ENCODE data around the gene MPP7. TPM values are rescaled to one million over a fixed set of nuclear protein-coding genes. Genes with fewer than 3 reads are reported as not detected.

Gene MPP7
- total RNA-seq, 1 experiment from 2014 or later: 79.4 TPM

GRCh38 chr10:28315140-28315539, 12.3 kb upstream of the MPP7 start:
- TF ChIP-seq CTCF (IDR thresholded peaks at IDR 0.05; ENCODE audit: insufficient read depth in 1 of 2, low read depth in 1 of 2, low read length in 1 of 2, severe bottlenecking in 1 of 2, unreplicated experiment in 1 of 2): no peak
- CTCF ChIA-PET: interaction anchor here (1.1 to 1.6 kb wide), 2 partner anchors 12 kb away, joined by 5 to 8 read pairs; partner anchors contain the start of gene MPP7
- no peaks in the 10 kb centered on the region for H3K9me3 ChIP-seq
- no peak overlapping the region for H3K4me3 ChIP-seq (ENCODE audit: low read depth, low read length)
- BruUV-seq (replicated peaks): no TSS peak
- no peaks in the 10 kb centered on the region for H3K4me1 Mint-ChIP-seq (ENCODE audit: low read depth, unreplicated experiment)
- H3K27me3 Mint-ChIP-seq (ENCODE audit: insufficient read depth, unreplicated experiment): no peaks in the 10 kb centered on the region
- H3K36me3 Mint-ChIP-seq (ENCODE audit: insufficient read depth, unreplicated experiment): no peaks in the 10 kb centered on the region
- POLR2A ChIA-PET: no interaction called here
- peaks cover 10% of the 10 kb centered on the region for H3K9me3 Mint-ChIP-seq (ENCODE audit: unreplicated experiment)
- H3K27me3 ChIP-seq (replicated peaks; ENCODE audit: control insufficient read depth, insufficient read depth, low read length): no peaks in the 10 kb centered on the region
- no peak overlapping the region for H3K27ac Mint-ChIP-seq (ENCODE audit: unreplicated experiment)
- no peaks in the 10 kb centered on the region for H3K36me3 ChIP-seq (ENCODE audit: control insufficient read depth, insufficient read depth, low read length)
- H3K4me1 ChIP-seq: no peaks in the 10 kb centered on the region; the same call in 1 of the 2 replicates
- no peak overlapping the region for H3K4me3 Mint-ChIP-seq (ENCODE audit: unreplicated experiment)
- intact Hi-C loops (cut with micrococcal nuclease; ENCODE audit: unreplicated experiment): no loop called here
- DNase-seq: no peak

- ChIA-PET CTCF (interaction anchor here (0.6 to 1.1 kb wide), 2 partner anchors 11 to 66 kb away, joined by 5 to 9 read pairs; partner anchors contain the start of gene MPP7), POLR2A (no interaction called here)
- Histone ChIP-seq H3K36me3 (ENCODE audit: control insufficient read depth, insufficient read depth, low read length) (no peaks in the 10 kb centered on the region), H3K4me3 (ENCODE audit: low read depth, low read length) (no peak overlapping the region), H3K27me3 (replicated peaks; ENCODE audit: control insufficient read depth, insufficient read depth, low read length) (no peaks in the 10 kb centered on the region), H3K9me3 (no peaks in the 10 kb centered on the region), H3K4me1 (no peaks in the 10 kb centered on the region; the same call in 1 of the 2 replicates)
- no peaks in the 10 kb centered on the region for H3K4me1 Mint-ChIP-seq (ENCODE audit: low read depth, unreplicated experiment)
- no peaks in the 10 kb centered on the region for H3K36me3 Mint-ChIP-seq (ENCODE audit: insufficient read depth, unreplicated experiment)
- intact Hi-C loops (cut with micrococcal nuclease; ENCODE audit: unreplicated experiment): no loop called here
- no peak overlapping the region for H3K4me3 Mint-ChIP-seq (ENCODE audit: unreplicated experiment)
- DNase-seq: no peak
- peaks cover 10% of the 10 kb centered on the region for H3K9me3 Mint-ChIP-seq (ENCODE audit: unreplicated experiment)
- H3K27ac Mint-ChIP-seq (ENCODE audit: unreplicated experiment): no peak overlapping the region
- H3K27me3 Mint-ChIP-seq (ENCODE audit: insufficient read depth, unreplicated experiment): no peaks in the 10 kb centered on the region
- no peak for TF ChIP-seq CTCF (IDR thresholded peaks at IDR 0.05; ENCODE audit: insufficient read depth in 1 of 2, low read depth in 1 of 2, low read length in 1 of 2, severe bottlenecking in 1 of 2, unreplicated experiment in 1 of 2)
- BruUV-seq (replicated peaks): no TSS peak
These were observed 11.3 kb upstream of the MPP7 start for GRCh38 chr10:28314211-28314610.

GRCh38 chr10:28312572-28312971, 9.7 kb upstream of the MPP7 start:
- CTCF ChIA-PET: interaction anchor here (0.6 kb wide), 1 partner anchor 9 kb away, joined by 4 read pairs; the partner anchor contains the start of gene MPP7
- no peak for DNase-seq
- H3K4me3 ChIP-seq (ENCODE audit: low read depth, low read length): no peak overlapping the region
- Mint-ChIP-seq H3K27me3 (ENCODE audit: insufficient read depth, unreplicated experiment) (no peaks in the 10 kb centered on the region), H3K4me3 (ENCODE audit: unreplicated experiment) (no peak overlapping the region), H3K4me1 (ENCODE audit: low read depth, unreplicated experiment) (peaks cover 6% of the 10 kb centered on the region), H3K9me3 (ENCODE audit: unreplicated experiment) (peaks cover 10% of the 10 kb centered on the region), H3K36me3 (ENCODE audit: insufficient read depth, unreplicated experiment) (no peaks in the 10 kb centered on the region), H3K27ac (ENCODE audit: unreplicated experiment) (no peak overlapping the region)
- no peaks in the 10 kb centered on the region for H3K27me3 ChIP-seq (replicated peaks; ENCODE audit: control insufficient read depth, insufficient read depth, low read length)
- intact Hi-C loops (cut with micrococcal nuclease; ENCODE audit: unreplicated experiment): loop anchor here (2.0 kb wide), 1 partner anchor 14 kb away; no protein-coding TSS in a partner anchor
- no peaks in the 10 kb centered on the region for H3K36me3 ChIP-seq (ENCODE audit: control insufficient read depth, insufficient read depth, low read length)
- H3K4me1 ChIP-seq: no peaks in the 10 kb centered on the region; the same call in 1 of the 2 replicates
- BruUV-seq (replicated peaks): no TSS peak
- TF ChIP-seq CTCF (IDR thresholded peaks at IDR 0.05; ENCODE audit: insufficient read depth in 1 of 2, low read depth in 1 of 2, low read length in 1 of 2, severe bottlenecking in 1 of 2, unreplicated experiment in 1 of 2): no peak
- POLR2A ChIA-PET: interaction anchor here (1.2 kb wide), 1 partner anchor 10 kb away, joined by 3 read pairs; the partner anchor contains the start of gene MPP7
- H3K9me3 ChIP-seq: no peaks in the 10 kb centered on the region
